MM.1S (cell line): ENCODE results near the gene FAM222B.
"Not testable (repeated sequence)": the region's sequence is repeated elsewhere in the genome, so short reads cannot be mapped to it uniquely, and the experiment has no call there.

Source experiments
- DNase-seq: peaks from one replicate; pipeline ENCODE4 v3.0.0-alpha.2; 2015
- H2AFZ ChIP-seq: fragments of 300-600 bp; sonication (generic); 2 replicates; pipeline ENCODE4 v1.6.0; 2016; ENCODE audit warnings: antibody characterized with exemption, low read length
- H3F3A ChIP-seq: fragments of 300-600 bp; sonication (generic); 2 replicates; pipeline ENCODE4 v1.6.1; 2016; ENCODE audit warnings: mild to moderate bottlenecking, antibody characterized with exemption, low read length, moderate library complexity, mixed read lengths; ENCODE audit not compliant: insufficient read depth
- H3K27ac ChIP-seq: fragments of 300-600 bp; sonication (generic); 2 replicates; pipeline ENCODE4 v1.5.1; 2016; ENCODE audit warnings: mild to moderate bottlenecking, low read length
- H3K27me3 ChIP-seq: fragments of 300-600 bp; sonication (generic); replicated peaks from 2 replicates; pipeline ENCODE4 v1.6.0; 2016; ENCODE audit warnings: low read length; ENCODE audit not compliant: insufficient read depth
- H3K36me3 ChIP-seq: fragments of 300-600 bp; sonication (generic); replicated peaks from 2 replicates; pipeline ENCODE4 v1.6.1; 2016; ENCODE audit warnings: mild to moderate bottlenecking, low read length, mixed read lengths; ENCODE audit not compliant: insufficient read depth
- H3K4me1 ChIP-seq: fragments of 300-600 bp; sonication (generic); 2 replicates; pipeline ENCODE4 v1.6.1; 2016; ENCODE audit warnings: low read length, mixed read lengths
- H3K4me2 ChIP-seq: fragments of 300-600 bp; sonication (generic); 2 replicates; pipeline ENCODE4 v1.6.0; 2016; ENCODE audit warnings: low read depth, low read length
- H3K4me3 ChIP-seq: fragments of 300-600 bp; sonication (generic); 2 replicates; pipeline ENCODE4 v1.5.1; 2016; ENCODE audit warnings: low read length, mixed read lengths
- H3K79me2 ChIP-seq: fragments of 300-600 bp; sonication (generic); 2 replicates; pipeline ENCODE4 v1.6.1; 2016; ENCODE audit warnings: mixed run types, low read length, mixed read lengths
- H3K9ac ChIP-seq: fragments of 300-600 bp; sonication (generic); 2 replicates; pipeline ENCODE4 v1.6.1; 2016; ENCODE audit warnings: low read length, mixed read lengths
- H3K9me2 ChIP-seq: fragments of 300-600 bp; sonication (generic); replicated peaks from 2 replicates; pipeline ENCODE4 v1.6.1; 2016; ENCODE audit warnings: mild to moderate bottlenecking, low read length, mixed read lengths; ENCODE audit not compliant: insufficient read depth
- H3K9me3 ChIP-seq: fragments of 300-600 bp; sonication (generic); replicated peaks from 2 replicates; pipeline ENCODE4 v1.6.1; 2016; ENCODE audit warnings: mild to moderate bottlenecking, low read length, mixed read lengths; ENCODE audit not compliant: insufficient read depth
- H4K20me1 ChIP-seq: fragments of 300-600 bp; sonication (generic); 2 replicates; pipeline ENCODE4 v1.6.1; 2016; ENCODE audit warnings: mild to moderate bottlenecking, low read length, moderate library complexity, mixed read lengths; ENCODE audit not compliant: insufficient read depth
- EZH2 ChIP-seq: fragments of 300-600 bp; sonication (generic); optimal IDR thresholded peaks from 2 replicates; pipeline ENCODE3; 2017; ENCODE audit warnings: low read depth, mild to moderate bottlenecking, antibody characterized with exemption, low read length, mixed read lengths
- EZH2phosphoT487 ChIP-seq: fragments of 300-600 bp; sonication (generic); IDR thresholded peaks from 2 replicates; pipeline ENCODE4 v1.6.1; 2018; ENCODE audit warnings: antibody characterized with exemption, low read length
- TF ChIP-seq, protein P1 (sequence below): fragments of 300-600 bp; sonication (generic); IDR thresholded peaks from 2 replicates; pipeline ENCODE4 v1.5.1; 2016; ENCODE audit warnings: antibody characterized with exemption, low read length, mixed read lengths

Gene FAM222B

DNA sequence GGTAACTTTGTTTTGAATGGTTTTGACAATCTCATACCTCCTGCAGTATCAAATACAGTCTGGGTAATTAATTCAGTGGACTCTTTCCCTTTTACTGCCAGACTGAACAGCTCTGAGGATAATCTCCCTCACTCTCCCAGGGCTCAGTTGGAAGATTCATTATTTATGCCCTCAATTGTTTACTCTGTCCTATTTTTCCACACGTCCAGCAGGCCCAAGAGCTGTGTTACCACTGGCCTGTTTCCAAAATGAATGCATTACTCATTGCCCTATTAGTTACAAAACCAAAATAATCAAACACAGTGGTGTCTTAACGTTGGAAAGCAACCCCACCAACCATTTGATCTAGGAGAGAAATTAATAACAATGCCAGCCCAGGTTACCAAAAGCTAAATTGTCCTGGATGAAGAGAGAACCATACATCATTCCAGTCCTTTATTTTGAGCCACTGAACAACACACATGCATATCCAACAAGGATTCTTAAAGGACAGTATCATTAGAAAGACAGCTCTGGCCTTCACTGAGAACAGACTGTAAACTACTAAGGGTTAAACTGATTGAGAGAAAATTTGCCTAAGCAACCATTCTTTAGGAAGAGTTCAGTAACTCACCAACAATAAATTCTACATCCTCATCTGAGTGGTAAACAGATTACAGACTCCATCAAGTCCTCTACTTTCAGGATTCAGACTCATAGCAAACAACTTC, 34.5 kb downstream of the FAM222B start:
- Histone ChIP-seq H3K79me2 (peaks cover 36% of the 10 kb centered on the region), H3K9ac (0 out of 2 replicates have a peak overlapping the region, but pooled peaks have one; percentile 0), H3K9me2 (no peaks in the 10 kb centered on the region), H2AFZ (no peak overlapping the region), H4K20me1 (no peaks in the 10 kb centered on the region), H3K9me3 (no peaks in the 10 kb centered on the region), H3K27me3 (no peaks in the 10 kb centered on the region), H3F3A (peaks cover 10% of the 10 kb centered on the region), H3K4me3 (no peak overlapping the region), H3K27ac (no peak overlapping the region; the same call in 1 of the 2 replicates), H3K4me1 (peaks cover 10% of the 10 kb centered on the region), H3K36me3 (no peaks in the 10 kb centered on the region), H3K4me2 (no peak overlapping the region)
- TF ChIP-seq EZH2phosphoT487 (no peak), EZH2 (no peak)
- TF ChIP-seq, protein P1, sequence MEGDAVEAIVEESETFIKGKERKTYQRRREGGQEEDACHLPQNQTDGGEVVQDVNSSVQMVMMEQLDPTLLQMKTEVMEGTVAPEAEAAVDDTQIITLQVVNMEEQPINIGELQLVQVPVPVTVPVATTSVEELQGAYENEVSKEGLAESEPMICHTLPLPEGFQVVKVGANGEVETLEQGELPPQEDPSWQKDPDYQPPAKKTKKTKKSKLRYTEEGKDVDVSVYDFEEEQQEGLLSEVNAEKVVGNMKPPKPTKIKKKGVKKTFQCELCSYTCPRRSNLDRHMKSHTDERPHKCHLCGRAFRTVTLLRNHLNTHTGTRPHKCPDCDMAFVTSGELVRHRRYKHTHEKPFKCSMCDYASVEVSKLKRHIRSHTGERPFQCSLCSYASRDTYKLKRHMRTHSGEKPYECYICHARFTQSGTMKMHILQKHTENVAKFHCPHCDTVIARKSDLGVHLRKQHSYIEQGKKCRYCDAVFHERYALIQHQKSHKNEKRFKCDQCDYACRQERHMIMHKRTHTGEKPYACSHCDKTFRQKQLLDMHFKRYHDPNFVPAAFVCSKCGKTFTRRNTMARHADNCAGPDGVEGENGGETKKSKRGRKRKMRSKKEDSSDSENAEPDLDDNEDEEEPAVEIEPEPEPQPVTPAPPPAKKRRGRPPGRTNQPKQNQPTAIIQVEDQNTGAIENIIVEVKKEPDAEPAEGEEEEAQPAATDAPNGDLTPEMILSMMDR: no peak
- no peak for DNase-seq

DNA sequence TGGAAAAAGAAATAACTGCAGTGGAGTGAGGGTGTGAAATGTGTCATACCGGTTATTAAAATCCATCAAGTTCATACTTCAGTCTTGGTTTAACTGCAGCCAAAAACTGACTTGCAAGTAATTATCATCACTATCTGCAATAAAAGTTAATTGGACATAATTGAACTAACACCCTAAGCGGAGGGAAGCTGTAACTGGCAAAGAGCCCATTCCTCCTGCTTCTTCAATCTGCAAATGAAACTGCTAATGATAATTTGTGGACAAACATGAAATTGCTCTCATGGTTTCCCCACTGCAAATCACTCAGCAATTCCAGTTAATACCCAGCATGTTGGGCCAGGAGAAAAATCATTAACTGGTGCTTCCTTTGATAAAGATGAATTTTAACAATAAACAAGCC, 46.5 kb downstream of the FAM222B start:
- Histone ChIP-seq H3K79me2 (peaks cover 18% of the 10 kb centered on the region), H3K4me2 (no peak overlapping the region), H3K9me3 (no peaks in the 10 kb centered on the region), H3F3A (no peaks in the 10 kb centered on the region), H3K27ac (no peak overlapping the region), H3K9ac (no peak overlapping the region), H3K4me1 (no peaks in the 10 kb centered on the region), H3K27me3 (no peaks in the 10 kb centered on the region), H3K36me3 (no peaks in the 10 kb centered on the region), H2AFZ (no peak overlapping the region), H3K9me2 (no peaks in the 10 kb centered on the region), H3K4me3 (no peak overlapping the region), H4K20me1 (no peaks in the 10 kb centered on the region)
- no peak for TF ChIP-seq EZH2phosphoT487
- no peak for DNase-seq

DNA sequence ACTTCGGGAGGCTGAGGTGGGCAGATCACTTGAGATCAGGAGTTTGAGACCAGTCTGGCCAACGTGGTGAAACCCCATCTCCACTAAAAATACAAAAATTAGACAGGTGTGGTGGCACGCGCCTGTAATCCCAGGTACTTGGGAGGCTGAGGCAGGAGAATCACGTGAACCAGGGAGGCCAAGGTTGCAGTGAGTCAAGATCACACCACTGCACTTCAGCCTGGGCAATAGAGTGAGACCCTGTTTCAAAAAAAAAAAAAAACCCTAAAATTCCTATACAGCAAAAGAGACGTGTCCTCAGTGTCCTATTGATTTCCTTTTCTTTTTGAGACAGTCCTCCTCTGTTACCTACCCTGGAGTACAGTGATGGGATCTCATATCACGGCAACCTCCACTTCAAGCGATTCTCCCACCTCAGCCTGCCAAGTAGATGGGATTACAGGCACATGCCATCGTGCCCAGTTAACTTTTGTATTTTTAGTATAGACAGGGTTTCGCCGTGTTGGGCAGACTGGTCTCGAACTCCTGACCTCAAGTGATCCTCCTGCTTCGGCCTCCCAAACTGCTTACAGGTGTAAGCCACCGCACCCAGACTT, 47.6 kb downstream of the FAM222B start:
- not testable (repeated sequence) for H3F3A ChIP-seq, H3K9me3 ChIP-seq, H4K20me1 ChIP-seq, DNase-seq, H3K9ac ChIP-seq, H3K27me3 ChIP-seq, H3K4me2 ChIP-seq, H3K4me1 ChIP-seq, H2AFZ ChIP-seq, H3K36me3 ChIP-seq, H3K27ac ChIP-seq, H3K9me2 ChIP-seq, H3K4me3 ChIP-seq
- H3K79me2 ChIP-seq: peaks cover 18% of the 10 kb centered on the region

DNA sequence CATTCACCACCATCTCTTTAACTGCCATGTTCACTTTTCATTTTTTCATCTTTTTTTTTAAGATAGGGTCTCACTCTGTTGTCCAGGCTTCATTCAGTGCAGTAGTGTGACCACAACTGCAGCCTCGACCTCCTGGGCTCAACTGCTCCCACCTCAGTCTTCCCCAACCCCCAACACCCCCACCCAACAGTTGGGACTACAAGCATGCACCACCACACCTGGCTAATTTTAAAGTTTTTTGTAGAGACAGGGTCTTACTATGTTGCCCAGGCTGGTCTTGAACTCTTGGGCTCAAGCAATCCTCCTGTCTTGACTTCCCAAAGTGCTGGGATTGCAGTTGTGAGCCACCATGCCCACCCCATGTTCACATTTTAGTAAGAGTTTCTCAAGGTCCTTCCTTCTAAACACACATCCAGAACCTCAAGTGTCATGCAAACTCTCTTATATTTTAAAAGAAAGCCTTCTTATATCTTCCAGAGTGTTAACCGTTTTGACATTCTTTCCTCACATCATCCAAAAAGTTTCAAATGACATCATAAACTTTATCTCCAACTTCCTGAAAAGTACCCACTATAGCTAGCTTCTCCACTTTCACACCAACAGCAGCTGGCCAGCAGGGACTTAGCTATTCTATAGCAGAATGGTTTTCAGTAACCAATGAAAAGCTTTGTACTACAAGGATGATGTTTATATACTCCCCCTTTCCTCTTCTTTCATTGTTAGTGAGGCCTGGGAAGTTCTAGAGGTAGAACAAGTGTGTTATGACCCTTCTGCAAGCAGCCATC, 49.5 kb downstream of the FAM222B start:
- Histone ChIP-seq H2AFZ (no peak overlapping the region), H3F3A (no peaks in the 10 kb centered on the region), H3K4me3 (no peak overlapping the region), H3K79me2 (peaks cover 18% of the 10 kb centered on the region), H3K9ac (no peak overlapping the region), H3K4me2 (no peak overlapping the region), H3K36me3 (no peaks in the 10 kb centered on the region), H3K9me2 (no peaks in the 10 kb centered on the region), H4K20me1 (no peaks in the 10 kb centered on the region), H3K27ac (no peak overlapping the region), H3K27me3 (no peaks in the 10 kb centered on the region), H3K9me3 (no peaks in the 10 kb centered on the region), H3K4me1 (no peaks in the 10 kb centered on the region)
- TF ChIP-seq EZH2phosphoT487: no peak
- TF ChIP-seq, protein P1: no peak
- no peak for TF ChIP-seq EZH2
- no peak for DNase-seq
